ENCODE results near the gene DCAF12.

DNA sequence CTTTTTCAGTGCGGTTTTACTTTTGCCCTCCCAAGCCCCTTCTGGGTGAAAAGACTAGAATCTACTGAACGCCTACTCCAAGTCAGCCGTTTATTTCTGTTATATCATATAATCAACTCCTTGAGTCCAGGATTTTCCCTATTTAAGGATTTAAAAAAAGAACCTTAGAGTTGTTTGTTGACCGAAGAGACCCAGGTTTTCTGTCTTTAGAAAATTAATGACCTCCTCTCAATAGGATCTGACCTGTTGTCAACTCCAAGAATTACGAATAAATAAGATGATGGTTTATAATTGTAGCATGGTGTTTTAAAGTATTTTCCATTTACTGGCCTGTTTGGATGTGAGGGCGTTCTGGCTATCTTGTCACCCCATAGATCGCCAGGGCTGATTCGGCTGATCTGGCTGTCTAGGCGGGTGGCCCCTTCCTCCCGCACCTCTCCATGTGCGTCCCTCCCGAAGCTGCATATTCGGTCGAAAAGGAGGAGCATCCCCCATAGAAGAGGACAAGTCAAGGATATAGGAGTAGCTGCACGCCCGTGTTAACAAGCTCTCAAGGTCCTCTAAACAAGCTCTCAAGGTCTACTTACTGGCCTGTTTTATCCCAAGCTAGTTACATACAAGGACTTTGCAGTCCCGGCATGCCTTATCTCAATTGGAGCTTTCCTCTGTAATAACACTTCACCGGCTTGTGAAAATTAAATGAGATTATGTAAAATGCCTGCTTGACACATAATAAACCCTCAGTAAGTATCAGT lies 76.7 kb downstream of the DCAF12 start:
- TF ChIP-seq, protein P1, sequence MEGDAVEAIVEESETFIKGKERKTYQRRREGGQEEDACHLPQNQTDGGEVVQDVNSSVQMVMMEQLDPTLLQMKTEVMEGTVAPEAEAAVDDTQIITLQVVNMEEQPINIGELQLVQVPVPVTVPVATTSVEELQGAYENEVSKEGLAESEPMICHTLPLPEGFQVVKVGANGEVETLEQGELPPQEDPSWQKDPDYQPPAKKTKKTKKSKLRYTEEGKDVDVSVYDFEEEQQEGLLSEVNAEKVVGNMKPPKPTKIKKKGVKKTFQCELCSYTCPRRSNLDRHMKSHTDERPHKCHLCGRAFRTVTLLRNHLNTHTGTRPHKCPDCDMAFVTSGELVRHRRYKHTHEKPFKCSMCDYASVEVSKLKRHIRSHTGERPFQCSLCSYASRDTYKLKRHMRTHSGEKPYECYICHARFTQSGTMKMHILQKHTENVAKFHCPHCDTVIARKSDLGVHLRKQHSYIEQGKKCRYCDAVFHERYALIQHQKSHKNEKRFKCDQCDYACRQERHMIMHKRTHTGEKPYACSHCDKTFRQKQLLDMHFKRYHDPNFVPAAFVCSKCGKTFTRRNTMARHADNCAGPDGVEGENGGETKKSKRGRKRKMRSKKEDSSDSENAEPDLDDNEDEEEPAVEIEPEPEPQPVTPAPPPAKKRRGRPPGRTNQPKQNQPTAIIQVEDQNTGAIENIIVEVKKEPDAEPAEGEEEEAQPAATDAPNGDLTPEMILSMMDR (conservative IDR thresholded peaks at IDR 0.05; ENCODE audit: low read depth, low read length): no peak
- no peak for TF ChIP-seq CEBPB (IDR thresholded peaks at IDR 0.05; ENCODE audit: low read depth, low read length)
- no peak for TF ChIP-seq POLR2A (IDR thresholded peaks at IDR 0.05; ENCODE audit: low read depth, low read length)
